Tibial artery (tissue), 4 donors: ENCODE results near the gene ZNF207.

Experiments used
- DNase-seq, 2 donors: peaks; one replicate each; pipeline ENCODE4 v3.0.0-alpha.2; 2019
- H3K27ac ChIP-seq, 2 donors: fragments of 200-600 bp; sonication (generic) in 1 of 2; 1 replicate in 1 of 2; 2 replicates in 1 of 2; pipeline ENCODE4 v1.5.1; 2018 to 2019; ENCODE audit warnings: mild to moderate bottlenecking in 1 of 2
- H3K27me3 ChIP-seq, 2 donors: fragments of 200-600 bp; sonication (generic) in 1 of 2; one replicate each; pipeline versions ENCODE4 v1.5.1 to v1.6.0; 2016 to 2019
- H3K36me3 ChIP-seq, 3 donors: fragments of 200-600 bp; sonication (generic) in 2 of 3; one replicate each; pipeline ENCODE4 v1.5.1; 2016 to 2019; ENCODE audit warnings: mild to moderate bottlenecking in 2 of 3
- H3K4me1 ChIP-seq, 4 donors: fragments of 200-600 bp; sonication (generic) in 2 of 4; 1 replicate in 3 of 4; 2 replicates in 1 of 4; pipeline ENCODE4 v1.5.1; 2016 to 2019
- H3K4me3 ChIP-seq, 2 donors: fragments of 200-600 bp; sonication (generic) in 1 of 2; 1 replicate in 1 of 2; 2 replicates in 1 of 2; pipeline ENCODE4 v1.5.1; 2018 to 2019; ENCODE audit warnings: mild to moderate bottlenecking in 2 of 2
- H3K9me3 ChIP-seq, 3 donors: fragments of 200-600 bp; sonication (generic) in 1 of 3; one replicate each; pipeline ENCODE4 v1.5.1; 2016 to 2019
- CTCF ChIP-seq, 2 experiments: fragments of 200-600 bp in 1 of 2; fragments of 450-650 bp in 1 of 2; IDR thresholded peaks; one replicate each; pipeline ENCODE4 v1.5.1; 2017 to 2019; ENCODE audit warnings: antibody characterized with exemption in 2 of 2, mild to moderate bottlenecking in 1 of 2, moderate library complexity in 1 of 2
- intact Hi-C: fragments of 100-400 bp; cut with DNase I; formaldehyde crosslinking; loops from one replicate; pipeline ENCODE4 v1.15.0; 2023; ENCODE audit warnings: low total_unique reads

Gene ZNF207

GRCh38 chr17:32349854-32350665 is at the start of gene ZNF207:
TSS of gene ZNF207 (plus strand) at chr17:32350157. CDS start at chr17:32350286, 129 bp downstream.
- no peak for TF ChIP-seq CTCF (IDR thresholded peaks at IDR 0.05)
- no peaks in the 10 kb centered on the region for H3K9me3 ChIP-seq
- H3K27me3 ChIP-seq, result no peaks in the 10 kb centered on the region
- peaks cover 0 to 46% (median 38%) of the 10 kb centered on the region in 4 donors for H3K4me1 ChIP-seq
- peak within 1 kb of the TSS; percentile 84 to 93 for H3K4me3 ChIP-seq
- DNase-seq, result peak; percentile 96 to 97
- peak within 1 kb of the TSS; percentile 97 to 99 for H3K27ac ChIP-seq
- peaks cover 14 to 26% (median 25%) of the 10 kb centered on the region in 3 donors for H3K36me3 ChIP-seq
- intact Hi-C loops, result no loop called here

GRCh38 chr17:32302037-32302436 is 47.9 kb upstream of the ZNF207 start:
- Histone ChIP-seq H3K27ac (no peak overlapping the region), H3K4me1 (no peaks in the 10 kb centered on the region), H3K4me3 (no peak overlapping the region), H3K36me3 (no peaks in the 10 kb centered on the region), H3K27me3 (no peaks in the 10 kb centered on the region), H3K9me3 (no peaks in the 10 kb centered on the region)
- no peak for TF ChIP-seq CTCF (IDR thresholded peaks at IDR 0.05)
- no peak for DNase-seq
- intact Hi-C loops, result no loop called here

- Histone ChIP-seq H3K4me1 (no peaks in the 10 kb centered on the region), H3K36me3 (no peaks in the 10 kb centered on the region), H3K27me3 (no peaks in the 10 kb centered on the region), H3K27ac (no peak overlapping the region), H3K4me3 (no peak overlapping the region), H3K9me3 (no peaks in the 10 kb centered on the region)
- no peak for TF ChIP-seq CTCF (IDR thresholded peaks at IDR 0.05)
- intact Hi-C loops, result no loop called here
- no peak for DNase-seq
Measured at GRCh38 chr17:32302860-32303649, 46.9 kb upstream of the ZNF207 start.

GRCh38 chr17:32303781-32304288 is 46.1 kb upstream of the ZNF207 start:
- no peak overlapping the region for H3K4me3 ChIP-seq
- intact Hi-C loops, result no loop called here
- no peaks in the 10 kb centered on the region for H3K27me3 ChIP-seq
- no peaks in the 10 kb centered on the region for H3K4me1 ChIP-seq
- TF ChIP-seq CTCF (IDR thresholded peaks at IDR 0.05), result no peak
- H3K27ac ChIP-seq, result no peak overlapping the region
- no peaks in the 10 kb centered on the region for H3K9me3 ChIP-seq
- H3K36me3 ChIP-seq, result no peaks in the 10 kb centered on the region
- no peak for DNase-seq

GRCh38 chr17:32305049-32305448 is 44.9 kb upstream of the ZNF207 start:
- Histone ChIP-seq H3K36me3 (no peaks in the 10 kb centered on the region), H3K27me3 (no peaks in the 10 kb centered on the region), H3K4me1 (no peaks in the 10 kb centered on the region), H3K9me3 (no peaks in the 10 kb centered on the region), H3K4me3 (no peak overlapping the region), H3K27ac (no peak overlapping the region)
- DNase-seq, result no peak
- intact Hi-C loops, result no loop called here
- TF ChIP-seq CTCF (IDR thresholded peaks at IDR 0.05), result no peak
